ENCODE results near the gene PTPN3.

The PTPN3 gene

DNA sequence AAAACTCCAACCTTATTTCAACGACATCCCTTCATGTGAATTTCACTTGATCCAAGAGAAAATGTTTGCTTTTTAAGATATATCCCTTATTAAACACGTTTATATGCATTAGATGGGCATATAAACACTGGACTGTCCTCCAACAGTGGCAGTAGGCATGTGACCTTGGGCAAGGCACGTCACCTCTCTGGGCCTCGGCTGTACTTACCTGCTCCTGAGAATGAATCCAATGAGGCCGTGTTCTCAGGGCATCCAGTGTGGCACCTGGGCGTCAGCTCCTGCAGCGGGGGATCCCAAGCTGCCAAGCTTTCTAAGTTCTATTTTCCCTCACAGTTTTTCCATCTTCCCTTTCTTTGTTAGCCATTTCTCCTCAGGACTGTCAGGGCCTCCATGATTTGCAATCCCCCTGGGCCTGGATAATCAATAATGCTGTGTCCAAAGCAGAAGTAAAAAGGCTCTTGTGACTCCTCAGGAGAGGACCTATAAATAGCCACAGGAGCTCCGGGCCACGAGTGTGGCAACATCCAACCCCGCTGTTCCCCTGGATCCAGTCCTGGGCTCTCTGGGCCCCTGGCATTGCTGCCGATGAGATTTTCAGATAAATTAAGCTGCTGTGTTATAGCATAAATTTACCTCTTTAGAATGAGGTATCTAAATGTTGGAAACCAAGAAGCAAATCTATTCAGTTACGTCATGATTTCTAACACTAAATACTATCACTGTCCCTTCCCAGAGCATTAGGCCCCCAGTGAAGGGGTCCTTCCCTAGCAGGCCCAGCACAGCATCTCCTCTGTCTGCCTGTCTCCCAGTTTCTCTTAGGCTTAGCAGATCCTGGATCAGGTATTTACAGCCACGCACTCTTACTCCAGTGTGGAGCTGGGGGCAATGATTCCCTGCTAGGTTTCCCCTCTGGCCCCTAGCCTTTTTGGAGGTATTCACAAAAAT lies 76.8 kb downstream of the PTPN3 start:
- DNase-seq: no peak

DNA sequence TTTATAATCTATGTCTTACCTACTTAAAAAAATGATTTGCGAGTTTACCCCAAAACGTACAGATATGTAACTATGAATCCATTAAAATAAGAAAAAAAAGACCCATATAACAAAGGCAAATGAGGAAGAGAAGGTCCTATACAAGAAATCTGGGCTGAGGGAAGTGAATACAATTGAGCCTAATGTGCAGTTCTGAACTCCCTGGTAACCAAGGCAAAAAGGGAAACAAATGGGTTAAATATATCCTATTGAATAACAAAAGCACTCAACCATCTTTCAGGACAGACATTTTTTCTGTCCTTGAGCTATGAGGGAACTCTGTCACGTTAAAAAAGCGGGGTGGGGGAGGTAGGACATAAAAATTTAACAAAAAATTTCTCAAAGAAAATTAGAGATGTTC lies 78.6 kb downstream of the PTPN3 start:
- no peak for DNase-seq

DNA sequence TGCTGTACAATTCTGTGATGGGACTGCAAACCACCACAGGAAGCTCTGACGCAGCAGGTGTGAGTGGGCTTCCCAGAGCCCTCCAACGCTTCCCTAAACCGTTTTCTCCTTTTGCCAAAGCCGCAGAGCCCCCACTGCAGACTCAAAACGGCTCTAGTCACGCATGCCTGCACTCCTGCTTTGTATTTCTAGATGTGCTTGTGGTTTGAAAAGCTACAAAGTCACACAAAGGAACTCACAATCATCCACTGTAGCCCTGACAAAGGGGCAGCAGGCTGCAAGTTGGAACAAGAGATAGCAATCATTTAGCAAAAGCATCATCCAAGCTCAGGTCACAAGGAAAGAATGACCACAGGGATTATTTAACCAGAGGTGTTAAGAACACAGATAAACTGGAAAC lies 79.3 kb downstream of the PTPN3 start:
- DNase-seq: no peak

DNA sequence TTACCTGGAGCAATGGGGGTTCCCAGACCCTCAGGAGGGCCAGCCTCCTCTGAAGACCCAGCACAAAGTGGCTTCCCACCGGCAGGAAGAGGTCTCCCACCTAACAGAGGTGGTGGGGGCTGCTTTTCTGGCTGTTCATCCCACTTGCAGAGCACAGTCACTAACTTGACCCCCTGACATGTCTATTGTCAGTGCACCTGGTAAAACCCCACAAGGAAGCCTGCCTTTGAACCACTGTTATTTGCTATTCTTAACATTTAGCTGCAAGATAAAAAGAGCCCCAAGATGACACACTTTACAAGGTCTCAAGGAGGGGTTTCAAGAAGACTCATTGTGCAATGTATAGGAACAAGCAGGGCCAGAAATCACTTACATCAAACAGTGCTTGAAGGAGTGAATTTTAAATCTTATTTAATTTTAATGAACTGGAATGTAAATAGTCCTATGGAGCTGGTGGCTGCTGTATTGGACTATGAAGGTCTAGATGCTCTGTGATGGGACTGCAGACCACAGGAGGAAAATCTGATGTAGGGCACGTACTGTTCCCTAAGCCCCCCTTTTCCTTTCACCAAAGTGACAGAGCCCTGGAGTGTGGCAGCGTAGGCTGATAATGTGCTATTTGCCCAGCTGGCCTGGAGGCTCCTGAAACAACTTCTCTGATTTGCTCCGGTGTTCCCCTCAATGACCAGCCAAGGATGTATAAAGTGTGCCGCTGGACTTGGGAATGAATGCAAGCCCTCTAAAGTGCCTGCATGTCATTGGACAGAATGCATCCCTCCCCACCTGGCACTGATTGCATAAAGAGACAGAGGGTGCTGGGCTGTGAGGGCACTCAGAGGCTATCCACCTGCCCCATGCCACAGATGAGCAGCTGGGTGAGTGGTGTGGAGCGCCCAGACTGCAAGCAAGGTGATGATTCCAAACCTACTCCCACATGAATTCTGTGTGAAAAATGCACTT lies 80.2 kb downstream of the PTPN3 start:
- no peak for DNase-seq

DNA sequence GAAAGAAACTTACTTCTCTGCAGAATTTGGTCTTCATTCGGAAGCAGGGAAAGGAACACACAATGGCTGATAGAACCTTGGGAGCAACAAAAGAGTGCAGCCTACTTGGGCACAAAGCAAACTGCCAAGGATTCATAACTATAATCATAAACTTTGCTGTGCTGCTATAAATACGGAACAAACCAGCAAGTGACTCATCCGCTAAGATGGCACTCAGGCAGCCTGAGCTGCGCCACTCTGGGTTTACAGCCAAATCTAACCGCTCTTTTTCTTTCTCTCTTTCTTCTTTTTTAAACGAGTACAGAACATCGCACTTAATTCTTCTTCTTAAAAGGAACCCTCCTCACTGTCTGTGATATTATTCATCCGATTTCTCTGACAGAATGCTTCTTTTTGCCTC lies 81.1 kb downstream of the PTPN3 start:
- no peak for DNase-seq

DNA sequence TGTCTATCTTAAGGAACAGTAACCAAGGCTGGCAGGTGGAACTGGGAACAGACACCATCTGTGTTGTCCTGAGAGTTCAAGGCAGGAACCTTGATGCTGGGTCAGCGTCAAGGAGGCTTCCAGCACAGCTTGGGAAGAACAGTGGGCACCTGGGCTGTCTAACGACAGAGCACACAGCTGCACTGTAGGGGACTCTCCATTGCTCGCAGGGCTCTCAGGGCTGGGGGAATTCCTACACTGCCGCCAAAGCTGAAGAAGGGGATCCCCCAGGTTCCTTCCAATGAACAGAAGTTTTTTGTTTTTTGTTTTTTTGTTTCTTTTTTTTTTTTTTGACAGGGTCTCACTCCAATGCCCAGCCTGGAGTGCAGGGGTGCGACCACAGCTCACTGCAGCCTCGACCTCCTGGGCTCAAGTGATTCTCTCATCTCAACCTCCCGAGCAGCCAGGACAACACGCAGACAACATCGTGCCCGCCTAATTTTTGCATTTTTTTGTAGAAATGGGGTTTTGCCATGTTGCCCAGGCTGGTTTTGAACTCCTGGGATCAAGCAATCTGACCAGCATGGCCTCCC lies 81.9 kb downstream of the PTPN3 start:
- no peak for DNase-seq

DNA sequence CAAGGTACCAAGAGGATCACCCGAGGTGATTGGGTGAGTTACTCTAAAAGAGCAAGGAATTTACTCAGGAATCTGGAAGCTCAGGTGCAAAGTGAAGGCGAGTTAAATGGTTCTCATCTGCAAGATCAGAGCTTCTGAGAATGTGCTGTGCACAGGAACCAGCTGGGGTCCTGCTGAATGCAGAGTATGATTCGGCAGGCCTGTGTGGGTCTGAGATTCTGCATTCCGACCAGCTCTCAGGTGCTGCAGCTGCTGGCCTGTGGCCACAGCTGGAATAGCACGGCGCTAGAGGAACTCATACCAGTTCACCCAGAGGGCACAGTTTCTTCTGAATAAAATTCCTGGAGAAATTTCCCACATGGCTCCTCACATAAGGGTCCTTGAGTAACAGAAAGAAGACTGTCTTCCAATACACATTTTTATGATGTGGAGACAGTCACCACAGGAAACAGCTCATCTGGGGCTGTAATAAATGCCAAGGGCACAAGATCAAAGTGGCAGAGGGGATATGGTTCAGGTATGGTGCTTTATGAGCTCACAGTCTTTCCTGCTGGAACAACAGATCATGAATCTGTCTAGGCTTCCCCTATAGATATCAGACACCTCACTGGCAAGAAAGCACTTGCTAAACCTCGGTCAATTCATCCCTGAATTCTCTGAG lies 83.9 kb downstream of the PTPN3 start:
- DNase-seq: no peak

DNA sequence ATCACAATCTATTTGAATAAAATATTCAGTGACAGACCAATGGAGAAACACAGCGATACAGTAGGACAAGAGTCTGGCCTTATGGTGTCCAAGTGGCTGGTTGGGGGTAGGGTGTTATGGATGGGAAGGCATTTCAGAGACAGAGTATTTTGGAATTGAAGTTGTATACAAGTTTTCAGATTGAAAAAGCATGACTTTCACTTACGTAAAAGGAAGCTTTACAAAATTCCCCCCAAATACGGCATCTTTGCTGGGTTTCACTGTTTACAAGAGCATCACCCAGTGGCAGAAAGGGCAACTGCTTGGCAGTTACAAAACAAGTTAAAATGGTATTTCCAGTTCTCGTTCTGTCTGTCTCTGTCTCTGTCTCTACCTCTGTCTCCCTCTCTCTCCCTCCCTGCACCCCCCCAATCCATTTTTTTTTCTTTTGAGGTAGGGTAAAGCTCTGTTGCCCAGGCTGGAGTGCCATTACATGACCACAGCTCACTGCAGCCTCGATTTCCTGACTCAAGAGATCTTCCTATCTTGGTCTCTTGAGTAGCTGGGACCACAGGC lies 86.2 kb downstream of the PTPN3 start:
- no peak for DNase-seq

DNA sequence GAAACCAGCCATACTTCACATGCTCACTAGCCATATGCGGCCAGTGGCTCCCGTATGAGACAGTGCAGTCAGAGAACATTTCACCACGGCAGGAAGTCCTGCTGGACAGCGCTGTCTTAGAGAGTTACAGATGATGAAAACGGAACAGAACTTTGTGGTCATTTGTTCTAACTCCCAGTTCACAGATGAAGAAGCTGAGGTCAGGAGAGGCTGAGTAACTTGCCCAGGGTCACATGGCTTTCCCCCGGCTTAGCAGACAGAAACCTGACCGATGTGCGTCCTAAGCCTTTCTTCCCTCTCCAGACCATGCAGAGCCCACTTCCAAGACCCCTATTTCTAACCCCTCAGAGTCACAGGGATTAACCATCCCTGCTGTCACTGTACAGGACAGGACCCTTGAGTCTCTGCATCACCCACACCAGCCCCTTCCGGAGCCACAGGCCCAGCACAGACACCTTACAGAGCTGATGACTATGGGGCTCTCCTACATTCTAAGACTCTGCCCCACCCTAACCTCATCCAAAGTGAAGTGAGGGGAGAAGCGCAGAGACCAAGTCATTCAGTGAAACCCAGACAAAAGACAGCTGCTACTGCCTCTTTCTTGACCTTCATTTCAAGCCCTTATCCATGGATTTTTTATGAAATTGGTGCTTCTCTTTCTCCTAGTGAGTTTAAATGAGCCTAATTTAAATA lies 86.9 kb downstream of the PTPN3 start:
- DNase-seq: no peak

DNA sequence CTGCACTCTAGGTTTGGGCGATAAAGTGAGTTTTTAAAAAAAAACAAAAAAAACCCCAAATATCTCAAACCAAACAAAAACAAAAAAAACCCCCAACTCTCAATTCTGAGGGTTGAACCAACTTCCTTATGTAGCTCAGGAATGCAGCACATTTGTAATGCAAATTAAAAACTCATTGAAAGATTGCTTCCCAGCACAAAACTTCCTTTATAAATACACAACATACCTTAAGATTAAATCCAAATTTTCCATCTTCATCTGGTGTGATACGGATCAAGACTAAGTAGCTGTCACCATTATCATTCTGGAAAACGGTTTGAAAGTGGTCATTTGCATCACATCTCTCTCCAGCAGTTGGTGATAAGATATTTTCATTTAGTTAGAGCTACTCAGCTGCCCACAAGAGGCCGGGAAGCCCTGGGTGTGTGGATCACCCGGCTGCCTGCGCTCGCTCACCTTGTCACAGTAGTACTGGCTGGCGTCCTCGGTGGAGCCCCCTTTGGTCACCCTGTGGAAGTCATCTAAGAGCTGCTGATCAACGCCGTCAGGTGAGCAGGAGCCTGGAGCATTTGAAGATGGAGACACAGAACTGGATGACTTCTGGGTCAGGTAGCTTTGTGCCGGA lies 88.2 kb downstream of the PTPN3 start:
- DNase-seq: no peak

DNA sequence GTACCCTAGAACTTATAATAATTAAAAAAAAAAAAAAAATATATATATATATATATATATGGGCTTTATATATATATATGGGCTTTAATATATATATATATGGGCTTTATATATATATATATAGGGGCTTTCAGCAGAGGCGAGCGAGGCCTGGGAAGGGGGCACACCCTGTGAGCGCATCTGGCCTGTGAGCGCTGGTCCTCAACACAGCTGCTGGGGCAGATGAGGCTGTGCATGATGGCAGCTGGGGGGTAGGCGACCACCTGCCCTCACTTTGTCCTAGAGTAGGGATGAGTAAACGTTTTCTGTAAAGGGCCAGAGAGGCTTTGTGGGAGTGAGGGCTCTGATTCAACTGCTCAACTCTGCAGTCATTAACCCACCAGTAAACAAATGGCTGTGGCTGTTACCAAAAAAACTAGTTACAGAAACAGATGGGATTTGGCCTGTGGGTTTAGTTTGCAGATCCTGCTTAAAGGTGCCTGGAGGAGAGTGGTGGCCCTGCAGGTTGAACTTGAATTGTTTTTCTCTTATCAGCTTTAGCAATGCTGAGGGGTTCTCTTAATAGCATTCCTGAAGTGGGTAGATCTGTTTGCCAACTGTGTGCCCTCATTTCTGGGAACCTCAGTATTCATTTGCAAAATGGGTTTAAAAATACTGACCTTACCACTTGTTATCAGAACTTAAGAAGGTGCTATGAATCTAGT lies 89.2 kb downstream of the PTPN3 start:
- no peak for DNase-seq

DNA sequence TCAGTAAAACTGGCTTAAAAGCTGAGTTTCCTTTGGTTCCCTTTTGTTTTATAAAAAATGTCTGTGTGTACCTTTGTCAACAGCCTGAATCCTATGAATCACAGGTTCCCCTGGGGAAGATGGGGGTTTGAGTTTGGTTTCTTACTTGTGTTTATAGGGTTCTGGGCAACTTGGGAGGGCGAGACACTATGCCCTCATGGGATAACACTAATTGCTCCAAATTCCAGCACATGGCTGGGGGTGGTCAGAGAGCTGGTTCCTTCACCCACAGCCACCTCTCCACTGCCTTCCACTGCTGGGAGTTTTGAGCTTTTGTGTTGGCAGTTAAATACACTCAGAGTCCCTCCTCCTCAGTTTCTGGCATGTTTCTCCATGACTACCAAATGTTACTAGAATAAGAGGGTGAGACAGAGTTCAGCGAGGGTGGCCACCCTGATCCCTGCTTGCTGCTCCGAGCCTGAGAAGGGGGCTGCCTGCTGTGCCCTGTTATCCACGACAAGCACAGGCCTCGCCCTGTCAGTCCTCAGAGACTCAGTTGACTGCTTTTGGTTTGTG lies 94.3 kb downstream of the PTPN3 start:
- DNase-seq: no peak

DNA sequence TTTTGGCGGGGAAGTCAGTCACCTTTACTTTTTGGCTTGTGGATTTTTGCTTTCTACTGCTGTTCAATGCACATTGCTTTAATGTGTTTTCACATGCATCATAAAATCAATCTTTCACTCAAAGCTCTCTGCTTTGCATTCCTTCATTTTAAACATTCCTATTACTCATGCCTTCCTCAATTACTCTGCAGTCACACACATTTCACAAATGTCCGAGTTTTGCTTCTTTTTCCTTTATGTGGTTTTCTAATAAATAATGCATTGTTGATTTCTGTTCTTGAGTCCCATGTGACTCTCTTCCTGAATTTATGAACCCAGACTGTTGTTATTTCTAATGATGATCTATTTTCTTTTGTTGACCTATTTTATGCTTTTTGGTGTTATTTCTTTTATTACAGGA lies 95.0 kb downstream of the PTPN3 start:
- no peak for DNase-seq

DNA sequence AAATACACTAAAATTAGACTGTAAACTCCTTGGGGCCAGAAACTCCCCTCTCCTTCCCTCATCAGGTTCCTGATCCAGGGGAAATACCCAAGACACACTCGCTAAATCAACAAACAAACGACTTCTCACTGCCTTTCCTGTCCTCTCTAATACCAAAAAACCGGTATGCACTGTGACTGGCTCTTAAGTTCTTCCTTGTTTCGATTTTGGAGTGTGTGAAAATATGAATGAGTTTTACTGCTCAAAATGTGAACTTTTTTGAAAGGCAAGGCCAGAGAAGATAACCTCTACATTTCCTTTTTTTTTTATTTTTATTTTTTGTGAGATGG lies 96.2 kb downstream of the PTPN3 start:
- DNase-seq: no peak

DNA sequence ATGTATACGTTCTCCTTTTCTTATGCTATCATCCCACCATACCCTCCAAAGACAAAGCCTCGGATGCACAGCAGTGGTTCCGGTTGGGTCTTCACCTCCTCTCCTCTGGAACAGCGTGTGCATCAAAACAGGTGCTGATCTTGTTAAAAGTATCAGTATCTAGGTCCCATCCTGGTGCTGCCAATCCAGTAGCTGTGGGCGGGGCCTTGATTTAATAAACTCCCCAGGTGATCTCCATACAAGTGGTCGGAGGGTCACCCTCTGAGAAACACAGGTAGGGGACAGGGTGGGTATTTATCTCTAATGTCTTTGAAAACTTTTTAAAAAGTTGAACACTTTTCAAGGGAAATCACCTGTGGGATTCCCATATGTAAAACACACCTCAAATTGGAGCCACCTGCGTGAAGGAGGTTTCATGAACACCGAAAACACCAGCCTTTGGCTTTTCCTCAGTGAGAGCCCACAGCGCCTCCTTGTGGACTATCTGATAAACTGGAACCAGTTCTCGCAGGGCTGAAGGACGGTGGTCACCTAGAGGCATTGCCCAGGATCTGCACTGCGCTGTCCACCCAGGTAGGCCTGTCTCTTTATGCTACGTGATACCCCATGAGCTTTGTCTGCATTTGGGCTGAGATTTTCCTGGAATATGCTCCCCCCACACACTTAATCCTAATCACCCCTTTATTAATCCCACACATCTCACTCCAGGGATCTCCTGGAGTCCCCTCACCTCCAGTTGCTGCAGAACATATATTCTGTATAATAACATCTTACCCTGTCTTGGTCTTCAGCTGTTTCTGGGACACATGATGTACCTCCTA lies 96.7 kb downstream of the PTPN3 start:
- DNase-seq: no peak

DNA sequence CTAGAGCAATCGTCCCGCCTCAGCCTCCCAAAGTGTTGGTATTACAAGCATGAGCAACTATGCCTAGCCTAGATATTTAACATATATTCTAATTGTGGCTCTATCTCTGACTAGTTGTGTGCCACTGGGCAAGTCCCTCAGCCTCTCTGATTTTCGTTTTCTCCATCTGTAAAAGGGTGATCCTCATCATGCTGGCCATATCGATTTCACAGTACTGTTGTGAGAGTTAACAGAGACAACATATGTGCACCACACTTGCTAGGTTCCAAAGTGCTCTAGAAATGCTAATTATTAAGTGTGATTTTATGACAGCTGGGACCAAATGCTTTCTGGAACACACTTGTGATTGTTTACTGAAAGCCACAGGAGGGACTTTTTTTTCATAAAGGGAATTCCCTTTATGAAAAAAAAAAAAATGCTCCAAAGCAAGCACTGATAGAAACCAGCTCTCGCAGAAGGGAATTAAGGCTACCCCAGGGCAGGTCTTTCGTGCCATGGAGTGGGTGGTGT lies 98.8 kb downstream of the PTPN3 start:
- DNase-seq: no peak

DNA sequence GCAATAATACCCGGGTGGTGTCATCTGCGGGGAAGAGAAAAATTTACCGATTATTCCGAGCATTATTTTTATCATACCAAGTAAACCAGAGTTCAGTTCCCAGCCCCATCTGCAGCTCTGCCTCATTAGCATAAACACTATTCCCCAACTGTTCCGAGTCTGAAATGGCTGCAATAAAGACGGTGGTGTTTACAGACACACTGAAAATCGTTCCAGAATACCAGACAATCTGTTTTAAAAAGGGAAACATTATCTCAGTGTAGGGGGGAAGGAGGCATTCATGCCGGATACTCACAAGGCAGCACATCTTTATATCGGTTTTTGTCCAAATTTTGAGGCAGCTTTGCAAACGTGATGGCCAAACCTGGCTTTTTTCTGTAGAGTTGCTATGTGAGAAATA lies 106.9 kb downstream of the PTPN3 start:
- DNase-seq: no peak

DNA sequence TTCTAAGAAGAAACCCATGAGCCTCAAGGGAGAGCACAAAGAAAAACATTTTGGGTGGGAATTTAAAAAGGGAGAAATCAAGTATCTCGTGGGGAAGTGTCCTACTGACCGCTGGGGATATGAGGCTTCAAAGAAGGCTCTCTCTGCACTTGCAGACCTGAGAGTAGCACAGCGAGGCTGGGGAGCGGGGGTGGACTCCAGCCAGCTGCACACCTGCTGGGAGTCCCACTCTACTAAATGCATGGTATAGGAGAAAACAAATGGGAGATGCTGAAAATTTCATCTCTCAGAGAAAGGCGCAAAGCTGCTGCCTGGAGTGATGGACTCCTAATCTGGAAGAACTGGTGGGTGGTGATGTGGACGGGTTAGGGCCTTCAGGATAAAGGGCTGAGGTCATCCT lies 110.3 kb downstream of the PTPN3 start:
- DNase-seq: no peak

DNA sequence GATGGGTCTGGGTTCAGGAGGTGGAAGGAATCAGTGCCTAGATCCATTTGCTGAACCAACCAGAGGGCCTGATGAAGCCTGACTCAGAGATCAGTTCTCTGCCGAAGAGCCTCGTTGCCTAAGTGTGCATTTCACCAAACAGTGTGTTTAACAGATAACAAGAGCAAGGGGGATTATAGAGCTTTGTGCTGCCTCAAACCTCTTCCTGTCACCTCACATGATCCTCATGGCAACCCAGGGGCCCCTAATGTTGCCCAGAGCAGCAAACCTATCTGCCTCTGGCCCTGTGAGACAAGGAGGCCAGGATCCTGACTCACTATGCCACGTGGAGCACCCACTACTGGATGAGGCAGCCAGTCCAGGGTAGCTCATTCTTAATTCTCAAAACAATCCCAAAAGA lies 110.9 kb downstream of the PTPN3 start:
- no peak for DNase-seq

DNA sequence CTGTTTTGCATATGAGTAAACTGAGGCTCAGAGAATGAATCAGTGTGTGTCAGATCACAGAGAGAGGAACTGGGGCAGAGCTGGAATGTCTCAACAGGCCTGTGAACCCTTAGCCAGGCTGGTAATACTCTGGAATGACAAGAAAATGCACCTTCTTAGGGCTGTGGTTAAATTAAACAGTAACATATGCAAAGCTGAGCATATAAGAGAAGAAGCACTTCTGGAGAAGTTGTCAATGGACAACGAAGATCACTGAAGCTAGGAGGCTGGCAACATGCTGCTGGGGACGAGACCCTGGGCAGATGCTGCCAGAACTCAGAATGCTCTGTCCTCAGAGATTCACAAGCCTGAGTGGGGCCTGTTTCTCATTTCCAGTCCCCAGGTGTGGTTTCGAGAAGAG lies 112.6 kb downstream of the PTPN3 start:
- DNase-seq: no peak

Measured in activated CD8-positive, alpha-beta memory T cell treated with anti-CD3 and anti-CD28 coated beads for 24 hours (primary cell).